DMS153 treated with DMSO at 0.1 percent for 48 hours (cell line): Measurements from ENCODE around the gene PPM1E.
"Not testable (repeated sequence)": the region's sequence is repeated elsewhere in the genome, so short reads cannot be mapped to it uniquely, and the experiment has no call there.

ENCODE experiments used
- DNase-seq: peaks from one replicate; lab custom pipeline; 2025; ENCODE audit not compliant: unreplicated experiment; lab: John Stamatoyannopoulos, UW

The PPM1E gene

DNA sequence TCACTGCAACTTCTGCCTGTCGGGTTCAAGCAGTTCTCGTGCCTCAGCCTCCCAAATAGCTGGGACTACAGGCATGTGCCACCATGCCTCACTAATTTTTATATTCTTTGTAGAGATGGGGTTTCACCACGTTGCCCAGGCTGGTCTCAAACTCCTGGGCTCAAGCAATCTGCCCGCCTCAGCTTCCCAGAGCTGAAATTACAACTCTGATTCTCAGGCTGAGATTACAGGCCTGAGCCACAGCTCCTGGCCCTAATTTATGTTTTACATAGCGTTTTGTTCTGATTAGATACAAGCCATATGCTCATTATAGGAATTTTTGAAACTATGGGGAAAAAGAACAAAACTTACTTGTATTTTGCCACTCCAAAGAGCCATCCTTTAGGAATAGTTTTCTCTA lies 22.8 kb downstream of the PPM1E start:
- not testable (repeated sequence) for DNase-seq

DNA sequence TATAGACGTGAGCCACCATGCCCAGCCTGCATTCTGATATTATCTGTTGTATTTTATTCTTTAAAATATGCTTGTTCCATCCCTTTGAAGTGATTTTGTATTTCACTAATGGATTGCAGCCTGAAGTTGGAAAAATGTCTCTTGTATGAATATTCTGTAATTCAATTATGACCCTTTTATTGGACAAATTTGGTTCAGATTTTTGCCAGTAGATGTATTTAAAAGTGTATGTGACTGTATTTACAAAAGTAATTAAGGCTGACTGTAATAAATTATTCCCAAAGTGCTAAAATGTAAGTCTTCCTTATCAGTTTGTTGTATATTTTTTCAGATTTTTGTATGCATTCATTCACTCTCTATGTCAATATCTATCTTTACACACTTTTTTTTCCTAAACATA lies 23.8 kb downstream of the PPM1E start:
- DNase-seq, result no peak

DNA sequence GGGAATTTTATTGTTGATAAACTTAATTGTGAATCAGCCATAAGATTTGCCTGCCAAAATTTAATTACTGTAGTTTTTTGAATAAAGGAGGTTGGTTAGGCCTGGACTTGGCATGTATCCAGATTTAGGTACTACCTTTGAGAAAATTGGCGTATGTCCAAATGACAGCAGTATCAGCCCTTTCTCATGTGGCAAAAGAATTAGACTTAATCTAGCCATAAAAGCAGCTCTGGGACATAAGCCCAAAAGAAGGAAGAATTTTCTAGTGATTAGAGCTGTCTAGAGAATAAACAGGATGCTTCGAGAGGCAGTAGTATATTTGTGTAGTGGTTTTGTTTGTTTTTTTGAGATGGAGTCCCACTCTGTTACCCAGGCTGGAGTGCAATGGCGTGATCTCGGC lies 27.7 kb downstream of the PPM1E start:
- peak; percentile 78 for DNase-seq

DNA sequence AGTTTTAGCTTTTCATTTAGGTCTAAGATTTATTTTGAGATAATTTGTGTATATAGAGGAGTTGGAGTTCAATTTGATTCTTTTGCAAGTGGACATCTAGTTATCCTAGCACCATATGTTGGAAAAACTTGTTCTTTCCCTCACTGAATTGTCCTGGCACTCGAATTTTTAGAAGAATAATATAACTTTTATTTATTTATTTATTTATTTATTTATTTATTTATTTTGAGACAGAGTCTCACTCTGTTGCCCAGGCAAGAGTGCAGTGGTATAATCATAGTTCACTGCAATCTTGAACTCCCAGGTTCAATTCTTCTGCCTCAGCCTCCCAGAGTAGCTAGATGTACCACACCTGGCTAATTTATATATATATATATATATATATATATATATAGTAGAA lies 29.4 kb downstream of the PPM1E start:
- DNase-seq, result no peak

DNA sequence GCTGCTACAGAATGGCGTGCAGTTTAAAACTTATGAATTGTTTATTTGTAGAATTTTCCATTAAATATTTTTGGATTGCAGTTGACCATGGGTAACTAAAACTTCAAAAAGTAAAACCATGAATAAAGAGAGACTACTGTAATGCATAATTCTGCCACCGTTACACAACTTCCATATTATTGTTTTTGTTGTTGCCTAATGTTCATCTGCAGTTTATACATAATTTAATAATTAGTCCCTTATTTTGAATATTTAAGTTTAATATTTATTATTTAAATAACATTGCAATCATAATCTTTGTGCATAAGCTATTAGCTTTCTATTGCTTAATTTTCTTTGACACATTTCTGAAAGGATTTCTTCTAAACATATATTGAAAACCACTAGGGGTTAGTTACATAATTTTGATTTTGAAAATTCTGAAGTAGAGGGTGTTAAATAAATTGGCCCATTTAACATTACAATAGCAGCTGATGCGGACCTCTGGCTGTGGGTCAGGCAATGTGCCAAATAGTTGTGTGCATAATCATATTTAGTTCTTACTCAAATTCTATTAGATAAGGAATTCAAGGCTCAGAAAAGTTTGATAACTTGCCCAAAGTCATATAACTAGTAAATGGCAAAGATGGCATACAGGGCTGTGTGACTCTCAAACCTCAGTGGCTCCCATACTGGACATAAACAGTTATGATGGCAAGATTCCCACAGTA lies 31.1 kb downstream of the PPM1E start:
- DNase-seq, result no peak

DNA sequence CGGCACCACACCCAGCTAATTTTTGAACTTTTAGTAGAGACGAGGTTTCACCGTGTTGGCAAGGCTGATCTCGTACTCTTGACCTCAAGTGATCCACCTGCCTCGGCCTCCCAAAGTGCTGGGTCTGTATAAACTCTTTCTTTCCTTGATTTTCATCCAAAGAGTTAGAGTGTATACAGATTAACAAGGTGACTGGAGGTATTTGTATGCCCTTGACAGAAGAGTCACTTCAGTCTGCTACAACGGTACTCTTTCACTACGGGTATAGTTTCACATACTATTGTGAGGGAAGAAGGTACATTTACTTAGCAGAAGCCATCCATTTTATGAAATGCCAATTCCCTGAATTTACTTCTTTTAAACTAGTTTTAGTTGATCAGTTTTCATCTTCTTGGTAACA lies 32.5 kb downstream of the PPM1E start:
- DNase-seq, result no peak

DNA sequence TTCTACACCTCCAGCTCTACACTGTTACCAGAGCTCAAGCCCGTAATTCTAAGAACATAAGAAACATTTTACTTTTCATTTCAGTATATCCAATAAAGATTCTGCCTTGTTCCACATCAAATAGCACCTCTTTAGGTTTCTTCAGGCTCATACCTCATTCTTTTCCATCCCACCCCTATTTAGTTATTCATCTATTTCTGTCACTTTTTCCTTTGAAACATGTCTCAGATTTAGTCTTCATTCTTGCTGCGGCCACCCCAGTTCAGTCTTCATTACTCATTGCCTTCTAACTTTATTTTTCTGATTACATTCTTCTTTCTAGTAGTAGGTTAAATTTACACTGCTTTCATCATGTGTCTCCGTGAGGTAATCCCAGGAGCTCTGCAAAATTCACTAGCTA lies 33.5 kb downstream of the PPM1E start:
- DNase-seq, result no peak

DNA sequence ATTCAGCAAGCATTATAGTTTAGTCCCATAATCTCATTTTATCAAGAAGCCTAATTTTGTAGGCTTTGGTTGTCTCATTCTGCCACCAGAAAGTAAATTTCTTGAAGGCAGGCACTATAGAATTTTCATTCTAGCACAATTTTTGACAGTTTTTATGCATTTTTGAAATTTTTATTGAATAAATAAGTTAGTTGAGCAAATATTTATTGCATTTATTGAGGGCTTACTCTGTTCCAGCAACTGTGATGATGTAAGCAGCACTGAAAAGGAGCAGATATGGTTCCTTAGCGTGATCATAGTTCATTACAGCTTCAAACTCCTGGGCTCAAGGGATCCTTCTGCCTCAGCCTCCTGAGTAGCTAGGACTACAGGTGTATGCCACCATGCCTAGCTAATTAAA lies 34.2 kb downstream of the PPM1E start:
- no peak for DNase-seq

DNA sequence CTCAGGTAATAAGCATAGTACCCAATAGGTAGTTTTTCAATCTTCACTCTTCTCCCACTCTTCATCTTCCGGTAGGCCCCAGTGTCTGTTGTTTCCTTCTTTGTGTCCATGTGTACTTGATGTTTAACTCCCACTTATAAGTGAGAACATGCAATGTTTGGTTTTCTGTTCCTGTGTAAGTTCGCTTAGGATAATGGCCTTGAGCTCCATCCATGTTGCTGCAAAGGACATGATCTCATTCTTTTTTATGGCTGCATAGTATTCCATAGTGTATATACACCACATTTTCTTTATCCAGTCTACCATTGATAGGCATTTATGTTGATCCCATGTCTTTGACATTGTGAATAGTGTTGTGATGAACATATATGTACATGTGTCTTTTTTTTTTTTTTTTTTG lies 38.9 kb downstream of the PPM1E start:
- not testable (repeated sequence) for DNase-seq

DNA sequence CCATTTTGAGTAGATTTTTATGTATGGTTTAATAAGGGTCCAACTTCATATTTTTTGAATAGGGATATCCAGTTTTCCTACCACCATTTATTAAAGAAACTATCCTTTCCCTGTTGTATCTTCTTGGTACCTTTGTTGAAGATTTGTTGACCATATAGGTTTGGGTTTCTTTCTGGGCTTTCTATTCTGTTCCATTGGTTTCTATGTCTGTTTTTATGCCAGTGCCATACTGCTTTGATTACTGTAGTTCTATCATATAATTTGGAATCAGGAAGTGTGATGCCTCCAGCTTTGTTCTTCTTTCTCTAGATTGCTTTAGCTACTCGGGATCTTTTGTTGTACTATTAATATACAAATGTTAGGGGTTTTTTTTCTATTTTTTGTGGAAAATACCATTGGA lies 46.5 kb downstream of the PPM1E start:
- DNase-seq, result no peak

DNA sequence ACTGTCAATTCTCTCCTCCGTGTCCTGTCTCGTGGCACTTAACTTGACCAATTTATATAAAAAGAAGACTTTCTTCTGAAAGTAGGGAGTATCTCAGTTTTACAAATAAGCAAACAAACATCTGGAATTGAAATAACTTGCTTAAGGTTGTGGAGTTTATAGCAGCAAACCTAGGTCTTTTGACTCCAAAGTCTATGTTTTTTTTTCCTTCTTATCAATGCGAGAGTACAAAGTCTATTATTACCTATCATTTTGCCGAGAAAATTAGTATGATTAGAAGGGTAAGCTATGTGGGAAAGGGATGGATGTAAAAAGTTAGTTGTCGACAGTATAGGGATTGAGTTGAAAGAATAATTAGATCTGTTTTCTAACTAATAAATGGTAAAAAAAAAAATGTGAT lies 50.4 kb downstream of the PPM1E start:
- DNase-seq, result no peak

DNA sequence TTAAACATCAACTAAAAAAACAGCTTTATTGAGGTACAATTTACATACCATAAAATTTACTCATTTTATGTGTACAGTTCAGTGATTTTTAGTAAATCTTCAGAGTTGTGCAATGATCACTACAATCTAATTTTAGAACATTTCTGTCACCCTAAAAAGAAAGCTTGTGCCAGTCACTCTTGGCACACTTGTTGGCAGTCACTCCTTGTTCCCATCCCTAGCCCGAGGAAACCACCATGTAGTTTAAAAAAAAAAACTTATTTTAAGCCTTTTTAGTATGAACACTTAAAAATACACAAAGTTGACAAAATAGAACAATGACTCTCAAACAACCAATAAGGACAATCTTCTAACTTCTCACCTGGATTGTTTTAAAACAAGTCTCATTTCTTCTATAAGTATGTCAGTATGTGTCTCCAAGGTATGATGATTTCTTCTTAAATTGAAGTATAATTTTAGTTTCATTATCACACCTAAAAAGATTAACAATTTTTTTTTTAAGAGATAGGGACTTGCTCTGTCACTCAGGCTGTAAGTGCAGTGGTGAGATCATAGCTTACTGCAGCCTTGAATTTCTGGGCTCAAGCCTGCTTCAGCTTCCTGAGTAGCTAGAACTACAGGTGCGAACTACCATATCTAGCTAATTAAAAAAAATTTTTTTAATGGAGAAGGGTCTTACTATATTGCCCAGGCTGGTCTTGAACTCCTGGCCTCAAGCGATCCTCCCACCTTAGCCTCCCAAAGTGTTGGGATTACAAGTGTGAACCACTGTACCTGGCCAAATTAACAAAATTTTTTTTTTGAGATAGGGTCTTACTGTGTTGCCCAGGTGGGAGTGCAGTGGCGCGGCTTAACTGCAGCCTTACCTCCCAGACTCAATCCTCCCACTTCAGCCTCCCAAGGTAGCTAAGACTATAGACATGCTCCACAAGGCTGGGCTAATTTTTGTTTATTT lies 53.2 kb downstream of the PPM1E start:
- no peak for DNase-seq

DNA sequence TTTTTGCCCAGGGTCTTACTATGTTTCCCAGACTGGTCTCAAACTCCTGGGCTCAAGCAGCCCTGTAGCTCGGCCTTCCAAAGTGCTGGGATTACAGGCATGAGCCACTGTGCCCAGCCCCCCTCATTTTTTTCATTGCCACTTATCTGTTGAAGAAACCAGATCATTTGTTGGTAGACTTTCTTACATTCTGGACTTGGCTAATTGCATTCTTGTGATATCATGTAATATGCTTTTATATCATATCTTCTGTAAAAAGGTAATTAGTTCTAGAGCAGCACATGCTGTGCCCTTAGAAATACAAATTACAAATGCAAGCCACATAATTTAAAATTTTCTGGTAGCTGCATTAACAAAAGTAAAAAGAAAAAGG lies 53.9 kb downstream of the PPM1E start:
- no peak for DNase-seq

DNA sequence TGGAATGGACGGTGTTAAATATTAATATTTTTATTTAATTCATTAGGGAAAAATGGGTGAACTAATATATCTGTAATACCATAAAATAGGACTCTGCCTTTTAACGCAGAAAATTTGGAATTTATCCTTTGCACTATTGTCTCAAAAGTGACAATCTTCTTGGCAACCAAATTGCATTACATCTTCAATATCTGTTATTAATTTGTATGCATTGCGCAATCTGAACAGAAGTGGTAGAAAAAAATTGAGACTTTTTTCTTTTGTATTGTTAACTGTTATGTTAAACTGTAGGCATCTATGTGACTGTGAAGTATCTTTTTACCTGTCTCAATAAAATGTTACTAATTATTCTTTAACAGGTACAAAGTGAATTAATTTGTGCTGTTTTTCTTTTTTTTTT lies 55.6 kb downstream of the PPM1E start:
- no peak for DNase-seq

DNA sequence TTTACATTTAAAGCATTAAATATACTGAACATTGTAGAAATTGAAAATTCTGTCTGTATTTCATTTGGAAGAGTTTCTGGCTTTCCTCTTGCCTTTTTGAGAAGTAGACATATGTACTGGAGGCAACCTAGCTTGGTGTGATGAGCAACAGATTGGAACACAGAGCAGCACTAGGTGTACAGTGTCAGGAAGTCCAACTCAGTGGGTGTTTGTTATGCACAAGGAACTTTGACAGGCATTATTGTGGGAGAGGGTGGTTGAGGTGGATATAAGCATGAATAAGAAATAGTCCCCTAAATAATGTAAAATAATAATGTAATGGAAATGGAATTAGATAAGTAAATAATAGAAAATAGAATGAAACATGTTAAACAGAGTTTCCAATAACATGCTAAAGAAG lies 58.1 kb downstream of the PPM1E start:
- no peak for DNase-seq

DNA sequence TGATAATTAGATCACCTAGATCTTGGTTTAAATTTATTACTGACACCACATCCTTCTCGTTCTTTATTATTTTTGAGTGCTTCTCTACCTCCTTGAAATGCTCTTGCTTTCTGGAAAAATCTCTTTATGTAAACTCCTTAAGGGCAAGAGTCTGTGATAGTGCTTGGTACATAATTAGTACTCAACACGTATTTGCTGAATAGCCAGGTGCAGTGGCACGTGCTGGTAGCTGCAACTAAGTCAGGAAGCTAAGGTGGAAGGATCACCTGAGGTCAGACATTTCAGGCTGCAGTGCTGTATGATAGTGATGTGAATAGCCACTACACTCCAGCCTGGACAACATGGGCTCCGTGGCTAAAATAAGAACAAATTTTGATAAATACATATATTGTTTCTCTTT lies 63.0 kb downstream of the PPM1E start:
- no peak for DNase-seq

DNA sequence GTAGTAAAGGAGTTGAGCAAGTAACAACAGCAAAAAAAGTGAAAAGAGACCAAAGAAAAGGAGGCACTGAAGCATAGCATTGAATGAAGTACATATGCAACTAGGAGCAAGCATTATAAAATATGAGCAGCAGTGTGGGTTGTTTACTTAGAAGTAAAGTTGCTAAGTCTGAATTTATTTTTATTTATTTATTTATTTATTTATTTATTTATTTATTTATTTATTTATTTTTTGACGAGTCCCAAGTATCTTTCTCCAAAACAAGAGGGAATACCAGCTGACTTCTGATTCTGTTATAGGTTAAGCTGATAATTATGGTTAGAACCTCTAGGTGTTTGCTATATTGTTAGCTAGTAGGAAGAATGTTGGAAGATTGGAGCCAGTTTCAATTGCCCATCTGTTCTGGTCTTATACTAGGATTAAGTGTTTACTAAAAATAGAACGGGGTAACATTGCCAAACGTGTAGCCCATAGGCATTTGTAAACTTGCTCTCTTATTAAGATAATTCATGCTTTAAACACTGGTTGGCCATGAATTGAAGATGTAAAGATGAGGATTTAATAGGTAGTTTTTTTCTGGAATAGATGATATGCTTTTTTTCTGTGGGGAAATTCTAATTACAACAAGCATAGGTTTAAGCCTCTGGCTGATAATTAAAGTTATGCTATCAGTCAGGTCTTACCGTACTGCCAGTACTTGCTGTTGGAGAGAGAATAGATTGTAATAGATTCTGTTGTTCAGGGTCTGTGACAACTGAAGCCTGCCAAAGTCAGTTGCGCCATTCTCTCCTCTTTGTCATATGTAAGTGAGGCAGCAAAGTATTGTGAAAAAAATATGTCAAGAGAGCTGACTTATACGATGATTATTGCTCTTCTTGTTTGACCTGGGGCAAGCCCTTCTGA lies 66.7 kb downstream of the PPM1E start:
- no peak for DNase-seq

DNA sequence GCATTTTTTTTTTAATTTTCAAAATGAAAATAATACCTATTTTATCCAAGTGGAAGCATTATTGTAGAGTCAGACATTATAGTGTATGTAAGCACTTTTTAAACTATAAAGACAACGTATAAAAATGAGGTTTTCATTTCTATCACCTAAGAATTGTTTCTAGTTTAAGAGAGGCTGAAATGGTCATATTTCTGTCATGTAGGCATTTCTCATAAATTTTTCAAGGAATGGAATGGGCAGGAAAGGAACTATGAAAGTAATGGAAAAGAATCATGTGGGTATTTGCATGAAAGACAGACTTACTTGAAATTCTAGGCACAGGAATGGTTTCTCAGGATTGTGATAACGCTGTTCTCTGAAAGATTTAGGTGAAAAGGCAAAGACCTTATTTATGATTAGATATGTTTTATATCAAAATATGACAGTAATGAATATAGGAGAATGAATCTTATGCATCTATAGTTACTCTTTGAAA lies 67.4 kb downstream of the PPM1E start:
- no peak for DNase-seq

DNA sequence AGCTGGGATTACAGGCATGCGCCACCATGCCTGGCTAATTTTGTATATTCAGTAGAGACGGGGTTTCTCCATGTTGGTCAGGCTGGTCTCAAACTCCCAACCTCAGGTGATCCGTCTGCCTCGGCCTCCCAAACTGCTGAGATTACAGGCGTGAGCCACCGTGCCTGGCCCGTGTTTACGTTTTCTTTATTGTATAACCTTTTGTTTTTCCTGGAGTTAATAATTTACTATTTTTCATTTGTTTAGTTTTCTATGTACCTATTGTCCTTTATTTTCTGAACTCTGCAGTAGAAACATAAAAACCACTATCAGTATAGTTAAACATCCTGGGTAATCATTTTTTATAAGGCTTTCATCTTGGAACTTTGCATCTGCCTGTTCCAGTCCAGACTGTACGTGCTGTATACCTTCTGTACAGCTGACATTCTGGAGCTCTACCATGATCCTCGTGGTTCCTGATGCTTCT lies 73.6 kb downstream of the PPM1E start:
- DNase-seq, result no peak

DNA sequence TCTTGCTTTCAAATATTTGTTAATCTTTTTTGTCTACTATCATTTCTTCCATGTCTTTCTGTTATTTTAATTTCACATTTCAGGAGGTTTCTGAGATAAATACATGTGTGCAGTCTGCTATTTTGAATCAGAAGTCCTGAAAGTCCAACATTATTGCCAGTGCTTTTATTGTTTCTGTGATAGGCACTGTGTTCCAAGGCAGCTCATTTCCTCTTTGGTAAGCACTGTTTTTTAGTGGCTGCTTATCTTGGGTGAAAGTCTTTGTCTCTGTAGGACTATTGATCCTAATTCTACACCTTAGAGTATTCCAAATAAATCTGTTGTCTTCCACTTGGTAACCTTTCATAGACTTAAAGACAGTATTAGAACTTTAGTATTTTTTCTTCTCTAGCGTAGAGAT lies 76.1 kb downstream of the PPM1E start:
- no peak for DNase-seq

DNA sequence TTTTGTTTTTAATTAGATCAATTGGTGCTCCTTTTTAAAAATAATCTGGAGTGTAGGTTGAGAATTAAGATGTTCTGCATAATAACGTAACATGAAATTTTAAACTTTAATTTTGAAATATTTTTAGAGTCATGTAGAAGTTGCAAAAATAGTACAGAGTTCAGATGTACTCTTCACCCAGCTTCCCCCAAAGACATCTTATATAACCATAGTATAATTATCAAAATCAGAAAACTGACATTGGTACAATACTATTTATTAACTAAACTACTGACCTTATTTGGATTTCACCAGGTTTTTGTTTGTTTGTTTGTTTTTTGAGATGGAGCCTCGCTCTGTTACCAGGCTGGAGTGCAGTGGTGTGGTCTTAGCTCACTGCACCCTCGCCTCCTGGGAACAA lies 76.9 kb downstream of the PPM1E start:
- DNase-seq, result no peak
